GM21737 (cell line): Measurements from ENCODE around the gene KNDC1.
A peak's percentile ranks its signal among the peaks of the same experiment; 100 is the strongest.
"Not testable (repeated sequence)": the region's sequence is repeated elsewhere in the genome, so short reads cannot be mapped to it uniquely, and the experiment has no call there.

ENCODE experiments used
- ATAC-seq: cut with Tn5 transposase; IDR thresholded peaks from one replicate; pipeline ENCODE4 v1.9.1; 2021; ENCODE audit warnings: mild to moderate bottlenecking, moderate library complexity; ENCODE audit not compliant: unreplicated experiment

Gene KNDC1

GRCh38 chr10:133253361-133253955 is 93.4 kb downstream of the KNDC1 start:
- ATAC-seq, result no peak

GRCh38 chr10:133254421-133255120 is 94.6 kb downstream of the KNDC1 start:
- ATAC-seq, result no peak

GRCh38 chr10:133255323-133255722 is 95.3 kb downstream of the KNDC1 start:
- no peak for ATAC-seq

- no peak for ATAC-seq
Observed at GRCh38 chr10:133257489-133258065, 97.6 kb downstream of the KNDC1 start.

GRCh38 chr10:133258066-133258817 is 98.2 kb downstream of the KNDC1 start:
- ATAC-seq, result peak; percentile 33

- ATAC-seq, result no peak
Observed at GRCh38 chr10:133258818-133259601, 99.0 kb downstream of the KNDC1 start.

- ATAC-seq, result no peak
Observed at GRCh38 chr10:133259602-133259989, 99.6 kb downstream of the KNDC1 start.

- peak; percentile 32 for ATAC-seq
Observed at GRCh38 chr10:133260895-133261725, 101.1 kb downstream of the KNDC1 start.

GRCh38 chr10:133261726-133262325 is 101.8 kb downstream of the KNDC1 start:
- ATAC-seq, result peak; percentile 42

GRCh38 chr10:133262696-133263095 is 102.7 kb downstream of the KNDC1 start:
- ATAC-seq, result no peak

GRCh38 chr10:133263674-133264073 is 103.7 kb downstream of the KNDC1 start:
- no peak for ATAC-seq

- ATAC-seq, result no peak
Observed at GRCh38 chr10:133264461-133264860, 104.4 kb downstream of the KNDC1 start.

- ATAC-seq, result not testable (repeated sequence)
Observed at GRCh38 chr10:133265052-133265451, 105.0 kb downstream of the KNDC1 start.

GRCh38 chr10:133266056-133266795 is 106.2 kb downstream of the KNDC1 start:
- no peak for ATAC-seq

- ATAC-seq, result no peak
Observed at GRCh38 chr10:133267293-133267692, 107.3 kb downstream of the KNDC1 start.

- ATAC-seq, result no peak
Observed at GRCh38 chr10:133267829-133268228, 107.8 kb downstream of the KNDC1 start.

GRCh38 chr10:133268532-133268931 is 108.5 kb downstream of the KNDC1 start:
- ATAC-seq, result no peak

GRCh38 chr10:133269367-133269766 is 109.3 kb downstream of the KNDC1 start:
- no peak for ATAC-seq

- ATAC-seq, result no peak
Observed at GRCh38 chr10:133270204-133270603, 110.2 kb downstream of the KNDC1 start.
